Neural progenitor cell (in vitro differentiated cells): ENCODE data around the gene PPP2R5C.
"Not testable (repeated sequence)": the region's sequence is repeated elsewhere in the genome, so short reads cannot be mapped to it uniquely, and the experiment has no call there.

Source experiments
- EZH2 ChIP-seq: fragments of 200-600 bp; sonication (generic); IDR thresholded peaks from 2 replicates; pipeline ENCODE4 v1.6.1; 2017; ENCODE audit warnings: antibody characterized with exemption, mild to moderate bottlenecking, moderate library complexity
- EZH2phosphoT487 ChIP-seq: fragments of 200-600 bp; sonication (generic); IDR thresholded peaks from 2 replicates; pipeline ENCODE4 v1.6.1; 2017; ENCODE audit warnings: antibody characterized with exemption
- TF ChIP-seq, protein P1 (sequence below): fragments of 200-600 bp; sonication (generic); IDR thresholded peaks from 2 replicates; pipeline ENCODE4 v1.5.1; 2017; ENCODE audit warnings: antibody characterized with exemption, mild to moderate bottlenecking

- TF ChIP-seq, protein P1, sequence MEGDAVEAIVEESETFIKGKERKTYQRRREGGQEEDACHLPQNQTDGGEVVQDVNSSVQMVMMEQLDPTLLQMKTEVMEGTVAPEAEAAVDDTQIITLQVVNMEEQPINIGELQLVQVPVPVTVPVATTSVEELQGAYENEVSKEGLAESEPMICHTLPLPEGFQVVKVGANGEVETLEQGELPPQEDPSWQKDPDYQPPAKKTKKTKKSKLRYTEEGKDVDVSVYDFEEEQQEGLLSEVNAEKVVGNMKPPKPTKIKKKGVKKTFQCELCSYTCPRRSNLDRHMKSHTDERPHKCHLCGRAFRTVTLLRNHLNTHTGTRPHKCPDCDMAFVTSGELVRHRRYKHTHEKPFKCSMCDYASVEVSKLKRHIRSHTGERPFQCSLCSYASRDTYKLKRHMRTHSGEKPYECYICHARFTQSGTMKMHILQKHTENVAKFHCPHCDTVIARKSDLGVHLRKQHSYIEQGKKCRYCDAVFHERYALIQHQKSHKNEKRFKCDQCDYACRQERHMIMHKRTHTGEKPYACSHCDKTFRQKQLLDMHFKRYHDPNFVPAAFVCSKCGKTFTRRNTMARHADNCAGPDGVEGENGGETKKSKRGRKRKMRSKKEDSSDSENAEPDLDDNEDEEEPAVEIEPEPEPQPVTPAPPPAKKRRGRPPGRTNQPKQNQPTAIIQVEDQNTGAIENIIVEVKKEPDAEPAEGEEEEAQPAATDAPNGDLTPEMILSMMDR: not testable (repeated sequence)
- TF ChIP-seq EZH2, EZH2phosphoT487: not testable (repeated sequence)
These were observed 49.2 kb upstream of the PPP2R5C start for GRCh38 chr14:101712341-101712740.
